Activated CD4-positive, alpha-beta memory T cell treated with anti-CD3 and anti-CD28 coated beads, Interleukin-2, amount 10 ng/mL, durations not matched to agents 7 days and 5 days (primary cell): ENCODE results near the gene UGT1A4. TPM values are rescaled to one million over a fixed set of nuclear protein-coding genes. Genes with fewer than 3 reads are reported as not detected.

Experiments
- CTCF ChIA-PET: fragments of 350-600 bp; sonication (Branson Sonifier 250); formaldehyde crosslinking; loops from one replicate; lab custom pipeline; 2021; ENCODE audit warnings: antibody characterized with exemption, inconsistent platforms; lab: Charles Lee
- POLR2A ChIA-PET: fragments of 350-600 bp; sonication (Branson Sonifier 250); formaldehyde crosslinking; loops from one replicate; lab custom pipeline; 2021; ENCODE audit warnings: antibody characterized with exemption; lab: Charles Lee
- DNase-seq: peaks from one replicate; pipeline ENCODE4 v3.0.0-alpha.2; 2020
- H3K27ac Mint-ChIP-seq: one replicate; pipeline ENCODE4 v1.8.0; 2021; ENCODE audit warnings: mild to moderate bottlenecking, mixed read lengths
- H3K27me3 Mint-ChIP-seq: one replicate; pipeline ENCODE4 v1.8.0; 2021; ENCODE audit warnings: mixed read lengths
- H3K36me3 Mint-ChIP-seq: one replicate; pipeline ENCODE4 v1.8.0; 2021; ENCODE audit warnings: low read depth, mixed read lengths
- H3K4me1 Mint-ChIP-seq: one replicate; pipeline ENCODE4 v1.8.0; 2021; ENCODE audit warnings: mixed read lengths
- H3K4me3 Mint-ChIP-seq: one replicate; pipeline ENCODE4 v1.8.0; 2021; ENCODE audit warnings: mild to moderate bottlenecking, mixed read lengths
- H3K9me3 Mint-ChIP-seq: one replicate; pipeline ENCODE4 v1.8.0; 2021; ENCODE audit warnings: mixed read lengths
- total RNA-seq, 2 experiments: library from RNA; stranded (reverse); gene quantifications; one replicate each; pipeline ENCODE4 v1.2.3, GENCODE V29; 2021

The UGT1A4 gene
- not detected for total RNA-seq

- ChIA-PET CTCF (interaction anchor here (0.9 kb wide), 1 partner anchor 11 kb away, joined by 3 read pairs; no protein-coding TSS in a partner anchor), POLR2A (no interaction called here)
- Mint-ChIP-seq H3K27me3 (peaks cover 32% of the 10 kb centered on the region), H3K9me3 (no peaks in the 10 kb centered on the region), H3K4me3 (no peak within 1 kb of the TSS), H3K27ac (no peak within 1 kb of the TSS), H3K4me1 (peaks cover 5% of the 10 kb centered on the region), H3K36me3 (no peaks in the 10 kb centered on the region)
- no peak for DNase-seq
These were observed at the start of gene UGT1A4 for GRCh38 chr2:233718552-233718951. Gene UGT1A4, plus strand, starts transcription at chr2:233718736. Its CDS starts 85 bp downstream, at chr2:233718821.

GRCh38 chr2:233671290-233672161 is 47.0 kb upstream of the UGT1A4 start, which contains the start of gene UGT1A9:
Gene UGT1A9, plus strand, starts transcription at chr2:233671898. Its CDS starts 37 bp downstream, at chr2:233671935.
- Mint-ChIP-seq H3K27ac (no peak within 1 kb of the TSS), H3K27me3 (peaks cover 30% of the 10 kb centered on the region), H3K36me3 (no peaks in the 10 kb centered on the region), H3K4me1 (no peaks in the 10 kb centered on the region), H3K4me3 (no peak within 1 kb of the TSS), H3K9me3 (no peaks in the 10 kb centered on the region)
- ChIA-PET POLR2A (no interaction called here), CTCF (interaction anchor here (0.6 kb wide), 1 partner anchor 542 kb away, joined by 3 read pairs; no protein-coding TSS in a partner anchor)
- DNase-seq, result no peak

GRCh38 chr2:233672886-233673285 is 45.6 kb upstream of the UGT1A4 start:
- Mint-ChIP-seq H3K9me3 (no peaks in the 10 kb centered on the region), H3K4me3 (no peak overlapping the region), H3K27ac (no peak overlapping the region), H3K27me3 (peaks cover 37% of the 10 kb centered on the region), H3K36me3 (no peaks in the 10 kb centered on the region), H3K4me1 (no peaks in the 10 kb centered on the region)
- CTCF ChIA-PET, result no interaction called here
- DNase-seq, result no peak
- POLR2A ChIA-PET, result no interaction called here

GRCh38 chr2:233673896-233674295 is 44.6 kb upstream of the UGT1A4 start:
- ChIA-PET POLR2A (no interaction called here), CTCF (no interaction called here)
- DNase-seq, result no peak
- no peak overlapping the region for H3K27ac Mint-ChIP-seq
- no peaks in the 10 kb centered on the region for H3K36me3 Mint-ChIP-seq
- H3K9me3 Mint-ChIP-seq, result no peaks in the 10 kb centered on the region
- H3K4me3 Mint-ChIP-seq, result no peak overlapping the region
- no peaks in the 10 kb centered on the region for H3K4me1 Mint-ChIP-seq
- peaks cover 36% of the 10 kb centered on the region for H3K27me3 Mint-ChIP-seq

- no peak for DNase-seq
- Mint-ChIP-seq H3K9me3 (no peaks in the 10 kb centered on the region), H3K27ac (no peak overlapping the region), H3K27me3 (peaks cover 36% of the 10 kb centered on the region), H3K4me3 (no peak overlapping the region), H3K36me3 (no peaks in the 10 kb centered on the region), H3K4me1 (no peaks in the 10 kb centered on the region)
- ChIA-PET POLR2A (no interaction called here), CTCF (no interaction called here)
These were observed 44.2 kb upstream of the UGT1A4 start for GRCh38 chr2:233674314-233674713.

- ChIA-PET CTCF (no interaction called here), POLR2A (no interaction called here)
These were observed 43.5 kb upstream of the UGT1A4 start for GRCh38 chr2:233674995-233675394.

GRCh38 chr2:233676046-233676445 is 42.5 kb upstream of the UGT1A4 start:
- POLR2A ChIA-PET, result no interaction called here
- no peaks in the 10 kb centered on the region for H3K36me3 Mint-ChIP-seq
- DNase-seq, result no peak
- CTCF ChIA-PET, result no interaction called here
- H3K9me3 Mint-ChIP-seq, result no peaks in the 10 kb centered on the region
- H3K4me3 Mint-ChIP-seq, result no peak overlapping the region
- H3K27me3 Mint-ChIP-seq, result peaks cover 38% of the 10 kb centered on the region
- no peak overlapping the region for H3K27ac Mint-ChIP-seq
- no peaks in the 10 kb centered on the region for H3K4me1 Mint-ChIP-seq

More at GRCh38 chr2:233674995-233675394, 43.5 kb upstream of the UGT1A4 start:
- no peaks in the 10 kb centered on the region for H3K36me3 Mint-ChIP-seq
- H3K9me3 Mint-ChIP-seq, result no peaks in the 10 kb centered on the region
- H3K4me3 Mint-ChIP-seq, result no peak overlapping the region
- no peak overlapping the region for H3K27ac Mint-ChIP-seq
- no peaks in the 10 kb centered on the region for H3K4me1 Mint-ChIP-seq
- H3K27me3 Mint-ChIP-seq, result peaks cover 43% of the 10 kb centered on the region
- no peak for DNase-seq

GRCh38 chr2:233679196-233679595 is 39.3 kb upstream of the UGT1A4 start:
- Mint-ChIP-seq H3K9me3 (no peaks in the 10 kb centered on the region), H3K27me3 (peaks cover 26% of the 10 kb centered on the region), H3K4me1 (no peaks in the 10 kb centered on the region), H3K36me3 (no peaks in the 10 kb centered on the region), H3K27ac (no peak overlapping the region), H3K4me3 (no peak overlapping the region)
- DNase-seq, result no peak
- POLR2A ChIA-PET, result no interaction called here
- CTCF ChIA-PET, result no interaction called here

GRCh38 chr2:233680361-233681045 is 38.0 kb upstream of the UGT1A4 start:
- DNase-seq, result no peak
- Mint-ChIP-seq H3K4me1 (no peaks in the 10 kb centered on the region), H3K27me3 (peaks cover 24% of the 10 kb centered on the region), H3K9me3 (no peaks in the 10 kb centered on the region), H3K36me3 (no peaks in the 10 kb centered on the region), H3K27ac (no peak overlapping the region), H3K4me3 (no peak overlapping the region)
- ChIA-PET CTCF (no interaction called here), POLR2A (no interaction called here)

GRCh38 chr2:233681521-233682099 is 36.9 kb upstream of the UGT1A4 start, which contains the start of gene UGT1A7:
Gene UGT1A7, plus strand, starts transcription at chr2:233681901. Its CDS starts 37 bp downstream, at chr2:233681938.
- ChIA-PET POLR2A (no interaction called here), CTCF (no interaction called here)
- H3K27ac Mint-ChIP-seq, result no peak within 1 kb of the TSS
- no peak for DNase-seq
- H3K27me3 Mint-ChIP-seq, result peaks cover 22% of the 10 kb centered on the region
- no peaks in the 10 kb centered on the region for H3K9me3 Mint-ChIP-seq
- no peaks in the 10 kb centered on the region for H3K36me3 Mint-ChIP-seq
- no peaks in the 10 kb centered on the region for H3K4me1 Mint-ChIP-seq
- H3K4me3 Mint-ChIP-seq, result no peak within 1 kb of the TSS

GRCh38 chr2:233684640-233685039 is 33.9 kb upstream of the UGT1A4 start:
- H3K4me1 Mint-ChIP-seq, result no peaks in the 10 kb centered on the region
- no peak overlapping the region for H3K27ac Mint-ChIP-seq
- H3K36me3 Mint-ChIP-seq, result no peaks in the 10 kb centered on the region
- ChIA-PET CTCF (no interaction called here), POLR2A (no interaction called here)
- no peaks in the 10 kb centered on the region for H3K9me3 Mint-ChIP-seq
- no peak overlapping the region for H3K4me3 Mint-ChIP-seq
- H3K27me3 Mint-ChIP-seq, result peaks cover 15% of the 10 kb centered on the region
- no peak for DNase-seq

GRCh38 chr2:233686928-233687327 is 31.6 kb upstream of the UGT1A4 start:
- Mint-ChIP-seq H3K27ac (no peak overlapping the region), H3K4me3 (no peak overlapping the region), H3K4me1 (no peaks in the 10 kb centered on the region), H3K9me3 (no peaks in the 10 kb centered on the region), H3K27me3 (peaks cover 13% of the 10 kb centered on the region), H3K36me3 (no peaks in the 10 kb centered on the region)
- CTCF ChIA-PET, result no interaction called here
- POLR2A ChIA-PET, result no interaction called here
- no peak for DNase-seq

GRCh38 chr2:233688341-233688740 is 30.2 kb upstream of the UGT1A4 start:
- H3K4me1 Mint-ChIP-seq, result no peaks in the 10 kb centered on the region
- H3K9me3 Mint-ChIP-seq, result no peaks in the 10 kb centered on the region
- POLR2A ChIA-PET, result no interaction called here
- H3K36me3 Mint-ChIP-seq, result no peaks in the 10 kb centered on the region
- CTCF ChIA-PET, result no interaction called here
- H3K4me3 Mint-ChIP-seq, result no peak overlapping the region
- H3K27ac Mint-ChIP-seq, result no peak overlapping the region
- peaks cover 15% of the 10 kb centered on the region for H3K27me3 Mint-ChIP-seq
- no peak for DNase-seq
